Colon (tissue), 2 donors: ENCODE measurements around the gene NEDD4.
"Not testable (repeated sequence)": the region's sequence is repeated elsewhere in the genome, so short reads cannot be mapped to it uniquely, and the experiment has no call there.

Experiments
- FAIRE-seq: peaks from 2 replicates; lab custom pipeline; 2012; peaks lifted over from hg19 to GRCh38; lab: Jason Lieb, UNC
- donor health status: control.
- donor health status: control.

NEDD4 gene

GRCh38 chr15:56004281-56004680 lies 10.9 kb upstream of the NEDD4 start:
- not testable (repeated sequence) for FAIRE-seq

DNA sequence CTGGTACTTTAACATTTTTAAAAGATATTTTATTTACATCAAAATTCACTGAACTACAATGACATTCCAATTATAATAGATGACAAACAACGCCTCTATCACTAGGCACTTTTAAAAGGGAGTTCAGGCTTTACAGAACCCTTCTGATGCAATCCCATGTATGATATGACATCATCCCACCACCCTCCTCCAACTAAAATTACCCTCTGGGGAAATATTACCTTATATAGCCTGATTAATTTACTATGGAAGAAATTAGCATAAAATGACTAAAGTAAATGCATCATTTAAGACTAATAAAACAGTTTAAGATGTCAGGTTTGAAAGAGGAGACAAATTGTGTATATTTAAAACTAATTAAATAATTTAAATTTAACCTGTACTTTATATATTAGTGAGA lies 10.4 kb upstream of the NEDD4 start:
- FAIRE-seq: not testable (repeated sequence)

GRCh38 chr15:56003277-56003676 lies 9.9 kb upstream of the NEDD4 start:
- FAIRE-seq: not testable (repeated sequence)

GRCh38 chr15:56001471-56002078 lies 8.2 kb upstream of the NEDD4 start:
- FAIRE-seq: no peak

DNA sequence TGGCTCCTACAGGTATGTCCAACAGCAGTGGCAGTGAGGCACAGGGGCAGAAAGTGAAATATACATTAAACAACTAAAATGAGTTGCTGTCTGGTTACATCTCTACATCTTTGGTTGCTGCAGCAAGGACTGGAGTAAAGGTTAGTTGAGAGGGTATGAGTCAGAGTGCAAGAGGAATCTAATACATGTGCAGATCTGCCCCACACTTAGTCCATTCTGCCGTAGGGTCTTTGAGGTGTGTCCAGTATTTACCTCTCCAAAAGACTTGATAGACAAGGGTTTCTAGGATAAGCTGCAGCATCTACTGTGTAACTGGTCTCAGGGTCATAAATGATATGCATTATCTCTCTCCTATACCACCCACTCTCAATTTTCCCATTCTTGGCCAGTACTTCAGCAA lies 6.2 kb upstream of the NEDD4 start:
- no peak for FAIRE-seq

- no peak for FAIRE-seq
These were observed 5.1 kb upstream of the NEDD4 start for GRCh38 chr15:55998478-55998877.

DNA sequence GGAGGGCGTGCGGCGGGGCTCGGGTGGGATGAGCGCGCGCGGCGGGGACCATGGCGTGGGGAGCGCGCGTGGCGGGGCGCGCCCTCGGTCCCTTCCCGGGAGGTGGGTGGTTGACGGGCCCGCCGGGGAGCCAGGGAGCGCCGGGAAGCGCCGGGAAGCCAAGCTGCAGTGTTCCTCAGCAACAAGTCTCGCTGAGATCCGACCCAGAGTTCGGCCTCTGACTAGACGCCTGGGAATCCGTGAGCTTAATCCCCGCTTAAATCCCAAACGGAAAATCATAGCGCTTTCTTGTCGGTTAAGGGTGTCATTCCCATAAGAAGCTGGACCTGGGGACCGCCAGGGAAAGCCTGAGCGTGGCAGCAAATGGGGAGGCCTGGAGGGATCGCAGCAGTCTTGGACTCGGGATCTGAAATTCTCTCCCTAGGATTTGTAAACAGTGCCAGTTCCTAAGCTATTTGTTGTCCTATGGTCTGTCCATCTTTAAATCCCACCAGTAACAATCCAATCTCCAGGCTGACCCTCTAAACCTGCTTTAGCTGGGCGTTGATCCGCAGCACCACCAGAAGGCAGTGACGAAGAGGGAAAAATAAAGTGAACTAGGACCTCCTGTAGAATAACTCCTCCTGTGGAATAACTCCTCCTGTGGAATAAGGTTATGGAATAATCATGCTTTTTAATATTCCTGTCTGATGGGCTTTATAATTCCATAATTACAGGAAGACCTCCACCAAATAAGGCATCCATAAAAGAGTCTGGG lies 570 bp upstream of the NEDD4 start:
- no peak for FAIRE-seq

DNA sequence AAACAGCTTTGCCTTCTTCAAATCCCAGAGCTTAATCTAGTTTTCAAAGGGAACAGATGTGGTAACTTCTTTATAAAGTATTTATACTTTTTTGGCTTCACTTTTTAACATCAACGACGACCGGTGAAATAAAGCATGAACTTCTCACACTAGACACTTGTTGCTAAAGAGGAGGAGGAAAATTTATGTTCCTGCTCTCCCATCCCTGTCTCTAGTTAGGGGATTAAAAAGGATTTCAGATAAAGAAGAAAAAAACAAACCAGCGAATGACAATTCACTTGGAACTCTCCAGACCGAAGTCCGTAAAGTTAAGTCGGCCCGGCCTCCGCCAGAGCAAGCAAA lies 672 bp downstream of the NEDD4 start:
- FAIRE-seq: no peak

DNA sequence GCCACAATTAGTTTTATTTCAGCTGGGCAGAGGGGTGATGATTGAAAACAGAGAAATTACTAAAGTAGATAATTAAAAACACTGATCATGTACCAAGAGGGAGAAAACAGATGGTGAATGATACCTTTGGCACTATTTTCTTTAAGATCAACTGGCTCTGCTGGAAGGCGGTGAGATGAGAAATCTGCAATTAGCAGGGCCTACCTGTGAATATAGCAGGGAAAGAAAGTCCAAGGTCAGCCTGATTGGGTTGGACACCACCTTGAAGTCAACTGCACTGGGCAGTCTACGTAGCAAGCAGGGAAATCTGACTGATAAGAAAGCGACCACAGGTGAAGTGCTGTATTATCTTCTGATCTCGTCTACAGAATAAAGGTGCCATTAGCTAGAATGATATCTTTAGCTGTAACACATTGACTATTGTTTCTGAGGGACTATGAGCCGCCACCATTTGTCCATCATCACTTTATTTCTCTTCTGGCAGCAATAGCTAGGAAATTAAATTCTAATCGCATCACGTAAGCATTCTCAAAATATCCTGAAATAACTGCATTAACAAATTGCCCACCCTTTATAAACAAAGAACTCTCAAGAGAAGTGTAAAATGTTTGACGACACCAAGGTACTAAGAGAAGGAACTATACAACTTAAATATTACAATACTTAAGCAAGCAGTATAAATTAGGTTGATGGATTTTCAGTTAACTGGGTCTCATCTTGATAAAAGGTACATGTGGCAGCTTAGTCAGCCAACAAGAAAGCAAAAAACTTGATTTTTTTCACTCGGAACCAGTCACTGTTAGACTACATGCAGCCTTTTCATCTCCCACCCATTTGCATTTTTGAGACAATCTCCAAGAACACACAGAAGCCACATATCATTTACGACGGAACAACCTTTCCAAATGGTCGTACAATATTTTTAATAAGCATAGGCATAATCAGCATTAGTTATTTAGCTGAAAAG lies 1.3 kb downstream of the NEDD4 start:
- FAIRE-seq: no peak

DNA sequence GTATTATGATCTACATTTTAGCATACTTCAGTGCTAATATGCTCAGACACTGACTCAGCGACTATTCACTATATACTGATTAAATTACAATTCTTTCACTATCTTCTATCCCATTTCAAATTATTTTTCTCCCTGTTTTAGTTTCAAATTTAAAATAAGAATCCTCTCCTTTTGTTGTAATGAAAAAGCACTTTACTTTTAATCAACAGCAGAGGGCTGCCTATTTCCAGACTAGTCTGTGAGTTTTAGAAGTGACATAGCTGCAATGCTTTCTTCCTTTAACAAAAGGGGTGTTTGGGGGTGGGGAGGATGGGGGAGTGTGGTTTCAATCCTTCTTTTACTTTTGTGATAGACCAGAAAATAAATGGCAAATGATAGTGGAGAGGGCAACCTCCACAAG lies 2.4 kb downstream of the NEDD4 start:
- FAIRE-seq: no peak

- FAIRE-seq: no peak
These were observed 2.9 kb downstream of the NEDD4 start for GRCh38 chr15:55990516-55990915.

DNA sequence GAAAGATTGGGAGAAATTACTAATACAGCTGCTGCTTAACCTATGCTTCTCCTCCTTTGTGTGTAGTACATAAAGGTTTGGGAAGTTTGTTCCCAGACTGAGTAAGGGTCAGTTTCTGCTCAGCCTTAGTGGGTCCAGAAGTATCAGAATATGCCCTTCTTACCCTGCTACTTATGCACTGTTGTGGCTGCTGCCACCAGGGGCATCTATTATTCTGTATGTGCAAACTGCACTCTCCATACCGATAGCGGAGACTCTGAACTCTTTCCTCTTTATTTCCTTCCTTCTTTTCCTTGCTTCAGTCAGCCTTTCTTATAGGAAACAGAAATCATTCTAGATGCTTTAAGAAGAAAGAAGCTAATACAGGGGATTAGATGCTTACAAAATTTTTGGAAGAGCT lies 4.0 kb downstream of the NEDD4 start:
- no peak for FAIRE-seq

- FAIRE-seq: no peak
These were observed 11.7 kb downstream of the NEDD4 start for GRCh38 chr15:55981582-55982249.

DNA sequence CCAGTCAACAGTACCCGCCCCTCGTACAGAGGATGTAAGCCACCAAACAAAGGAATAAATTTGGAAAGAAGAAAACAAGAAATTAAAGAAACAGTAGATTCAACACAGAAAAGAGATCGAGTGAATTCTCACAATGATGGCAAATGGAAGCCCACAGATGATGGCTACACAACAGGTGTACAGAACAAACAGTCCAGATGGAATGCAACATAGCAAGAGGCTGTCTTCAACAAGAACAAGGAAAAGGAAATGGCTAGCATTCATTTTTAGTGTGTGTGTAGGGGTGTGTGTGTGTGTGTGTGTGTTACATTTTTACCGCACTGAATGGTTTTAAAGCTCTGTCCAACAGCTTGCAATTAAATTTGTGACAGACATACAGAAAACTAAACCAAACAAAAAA lies 12.9 kb downstream of the NEDD4 start:
- no peak for FAIRE-seq

GRCh38 chr15:55977231-55977630 lies 16.2 kb downstream of the NEDD4 start:
- FAIRE-seq: no peak

GRCh38 chr15:55970286-55970685 lies 23.1 kb downstream of the NEDD4 start:
- no peak for FAIRE-seq

GRCh38 chr15:55969582-55969981 lies 23.8 kb downstream of the NEDD4 start:
- FAIRE-seq: no peak

GRCh38 chr15:55968923-55969322 lies 24.5 kb downstream of the NEDD4 start:
- FAIRE-seq: no peak

DNA sequence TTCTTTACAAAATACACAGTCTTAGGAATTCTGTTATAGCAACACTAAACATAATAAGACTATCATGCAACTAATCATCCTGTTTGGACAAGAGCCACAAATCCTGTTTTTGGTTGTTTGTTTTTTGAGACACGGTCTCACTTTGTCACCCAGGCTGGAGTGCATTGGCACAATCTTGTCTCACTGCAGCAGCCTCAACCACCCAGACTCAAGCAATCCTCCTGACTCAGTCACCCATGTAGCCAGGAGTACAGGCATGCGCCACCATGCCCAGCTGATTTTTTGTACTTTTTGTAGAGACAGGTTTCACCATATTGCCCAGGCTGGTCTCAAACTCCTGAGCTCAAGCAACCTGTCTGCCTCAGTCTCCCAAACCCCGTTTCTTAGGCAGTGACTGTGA lies 28.3 kb downstream of the NEDD4 start:
- no peak for FAIRE-seq

GRCh38 chr15:55960946-55961345 lies 32.5 kb downstream of the NEDD4 start:
- no peak for FAIRE-seq

- no peak for FAIRE-seq
These were observed 33.5 kb downstream of the NEDD4 start for GRCh38 chr15:55959744-55960447.

DNA sequence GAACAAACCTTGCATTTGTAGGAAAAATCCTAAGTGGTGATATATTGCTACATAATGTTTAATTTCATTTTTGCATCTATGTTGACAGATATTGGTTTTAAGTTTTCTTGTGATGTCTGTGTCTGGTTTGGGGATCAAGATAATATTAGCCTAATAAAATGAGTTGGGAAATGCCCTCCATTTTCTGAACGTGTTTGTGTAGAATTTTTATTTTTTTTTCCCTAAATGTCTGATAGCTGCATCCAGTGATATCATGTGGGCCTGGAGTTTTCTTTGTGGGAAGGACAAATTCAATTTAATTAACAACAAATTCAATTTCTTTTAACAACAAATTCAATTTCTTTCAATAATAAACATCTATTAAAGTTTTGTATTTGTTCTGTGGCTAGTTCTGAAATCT lies 35.1 kb downstream of the NEDD4 start:
- no peak for FAIRE-seq
